Measurements from ENCODE around the gene DCLRE1C.

DNA sequence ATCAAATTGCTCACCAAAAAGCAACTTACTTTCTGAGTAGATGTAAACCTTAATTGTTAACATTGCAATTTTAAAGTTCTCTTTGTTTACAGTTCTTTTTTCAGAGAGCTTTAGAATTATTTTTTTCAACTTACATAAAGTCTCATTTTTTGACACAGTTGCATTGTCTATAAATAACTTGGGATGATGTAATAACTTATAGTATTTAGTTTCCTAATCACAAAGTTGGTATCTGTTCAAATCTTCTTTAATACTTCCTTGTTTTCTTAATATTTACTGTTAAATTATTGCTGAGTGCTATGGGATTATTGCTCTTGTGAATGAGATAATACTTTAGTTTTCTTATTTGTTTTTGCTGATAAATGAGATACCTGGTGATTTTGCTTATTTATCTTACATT is 94.1 kb downstream of the DCLRE1C start:
- TF ChIP-seq EZH2 (IDR thresholded peaks at IDR 0.05; ENCODE audit: borderline replicate concordance, insufficient read depth, low read depth, low read length, poor library complexity, severe bottlenecking) (no peak), CTCF (IDR thresholded peaks at IDR 0.05) (no peak)

Measured in B cell (primary cell).